Activated naive CD8-positive, alpha-beta T cell (primary cell): ENCODE measurements around the gene ZIM2.
A peak's percentile ranks its signal among the peaks of the same experiment; 100 is the strongest.
"Not testable (repeated sequence)": the region's sequence is repeated elsewhere in the genome, so short reads cannot be mapped to it uniquely, and the experiment has no call there.

Experiments used
- H3K27ac Mint-ChIP-seq: one replicate; pipeline ENCODE4 v1.8.0; 2021; ENCODE audit warnings: mixed read lengths
- H3K27me3 Mint-ChIP-seq: one replicate; pipeline ENCODE4 v1.8.0; 2021; ENCODE audit warnings: mixed read lengths
- H3K36me3 Mint-ChIP-seq: one replicate; pipeline ENCODE4 v1.8.0; 2021; ENCODE audit warnings: mixed read lengths
- H3K4me1 Mint-ChIP-seq: one replicate; pipeline ENCODE4 v1.8.0; 2021; ENCODE audit warnings: low read depth, mixed read lengths
- H3K4me3 Mint-ChIP-seq: one replicate; pipeline ENCODE4 v1.8.0; 2021; ENCODE audit warnings: mild to moderate bottlenecking, mixed read lengths
- H3K9me3 Mint-ChIP-seq: one replicate; pipeline ENCODE4 v1.8.0; 2021; ENCODE audit warnings: low read depth, mixed read lengths

The ZIM2 gene

DNA sequence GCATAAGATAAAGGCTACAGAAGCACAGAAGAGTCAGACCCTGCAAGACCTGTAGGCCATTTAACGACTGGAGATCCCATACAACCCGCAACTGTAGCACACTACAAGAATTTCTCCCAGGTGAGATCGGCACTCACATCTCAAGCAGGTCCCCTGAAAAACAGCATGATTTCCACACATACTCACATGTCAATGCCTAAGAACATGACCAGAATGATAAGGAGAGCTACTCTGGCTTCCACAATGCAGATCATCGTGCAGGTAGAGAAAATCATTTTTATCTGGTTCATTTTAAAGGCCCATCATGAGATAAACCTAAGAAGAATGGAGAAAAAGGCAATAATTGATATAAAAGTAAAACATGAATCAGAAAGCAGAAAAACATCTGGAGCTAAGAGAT, 17.5 kb upstream of the ZIM2 start:
- Mint-ChIP-seq H3K27me3 (peaks cover 5% of the 10 kb centered on the region), H3K27ac (no peak overlapping the region), H3K9me3 (peaks cover 22% of the 10 kb centered on the region), H3K4me3 (no peak overlapping the region), H3K36me3 (peaks cover 11% of the 10 kb centered on the region), H3K4me1 (no peaks in the 10 kb centered on the region)

DNA sequence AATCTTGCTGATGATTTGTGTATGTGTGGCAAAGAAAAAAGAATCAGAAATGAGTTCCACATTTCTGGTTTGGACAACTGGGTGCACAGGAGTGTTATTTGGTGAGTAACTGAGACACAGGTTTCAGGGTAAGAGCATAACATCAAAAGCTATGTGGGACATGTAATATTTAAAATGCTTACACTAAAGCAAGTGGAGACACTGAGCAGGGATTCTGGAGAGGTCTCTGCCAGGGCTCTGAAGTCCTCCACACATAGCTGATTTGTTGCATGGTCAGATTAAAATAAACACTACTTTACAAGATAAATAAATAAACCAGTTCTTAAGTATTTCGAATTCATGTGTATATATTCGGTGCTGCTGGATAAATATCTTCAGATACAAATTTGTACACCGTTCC, 16.3 kb upstream of the ZIM2 start:
- peaks cover 11% of the 10 kb centered on the region for H3K36me3 Mint-ChIP-seq
- H3K9me3 Mint-ChIP-seq: peaks cover 27% of the 10 kb centered on the region
- no peak overlapping the region for H3K27ac Mint-ChIP-seq
- H3K4me1 Mint-ChIP-seq: no peaks in the 10 kb centered on the region
- peaks cover 5% of the 10 kb centered on the region for H3K27me3 Mint-ChIP-seq
- no peak overlapping the region for H3K4me3 Mint-ChIP-seq

DNA sequence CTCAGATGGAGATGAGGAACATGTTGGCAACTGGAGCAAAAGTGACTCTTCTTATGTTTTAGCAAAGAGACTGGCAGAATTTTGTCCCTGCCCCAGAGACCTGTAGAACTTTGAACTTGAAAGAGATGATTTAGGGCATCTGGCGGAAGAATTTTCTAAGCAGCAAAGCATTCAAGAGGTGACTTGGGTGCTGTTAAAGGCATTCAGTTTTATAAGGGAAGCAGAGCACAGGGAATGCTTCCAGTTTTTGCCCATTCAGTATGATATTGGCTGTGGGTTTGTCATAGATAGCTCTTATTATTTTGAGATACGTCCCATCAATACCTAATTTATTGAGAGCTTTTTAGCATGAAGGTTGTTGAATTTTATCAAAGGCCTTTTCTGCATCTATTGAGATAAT, 11.8 kb upstream of the ZIM2 start:
- H3K27me3 Mint-ChIP-seq, H3K4me3 Mint-ChIP-seq, H3K4me1 Mint-ChIP-seq, H3K36me3 Mint-ChIP-seq, H3K27ac Mint-ChIP-seq: not testable (repeated sequence)
- H3K9me3 Mint-ChIP-seq: peaks cover 34% of the 10 kb centered on the region

DNA sequence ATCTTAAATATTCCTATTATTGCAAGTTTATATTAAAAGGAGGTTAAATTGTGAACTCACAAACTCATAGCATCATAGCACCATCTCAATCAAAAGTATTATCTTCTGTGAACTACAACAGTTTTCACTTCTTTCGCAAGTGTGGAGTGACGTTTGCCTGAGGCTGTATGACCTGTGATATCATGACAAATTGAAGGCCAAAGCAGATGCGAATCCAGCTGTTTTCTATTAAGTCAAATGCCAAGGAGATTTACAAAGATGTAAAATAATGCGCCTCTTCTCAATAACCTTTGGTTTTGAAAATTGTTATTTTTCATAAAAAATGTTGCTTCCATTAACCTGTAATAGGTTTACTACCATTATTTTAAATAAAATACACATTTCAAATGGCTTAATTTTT, 7.6 kb upstream of the ZIM2 start:
- H3K4me1 Mint-ChIP-seq: no peaks in the 10 kb centered on the region
- H3K4me3 Mint-ChIP-seq: no peak overlapping the region
- peaks cover 33% of the 10 kb centered on the region for H3K9me3 Mint-ChIP-seq
- H3K36me3 Mint-ChIP-seq: peaks cover 2% of the 10 kb centered on the region
- no peak overlapping the region for H3K27ac Mint-ChIP-seq
- H3K27me3 Mint-ChIP-seq: peaks cover 2% of the 10 kb centered on the region

DNA sequence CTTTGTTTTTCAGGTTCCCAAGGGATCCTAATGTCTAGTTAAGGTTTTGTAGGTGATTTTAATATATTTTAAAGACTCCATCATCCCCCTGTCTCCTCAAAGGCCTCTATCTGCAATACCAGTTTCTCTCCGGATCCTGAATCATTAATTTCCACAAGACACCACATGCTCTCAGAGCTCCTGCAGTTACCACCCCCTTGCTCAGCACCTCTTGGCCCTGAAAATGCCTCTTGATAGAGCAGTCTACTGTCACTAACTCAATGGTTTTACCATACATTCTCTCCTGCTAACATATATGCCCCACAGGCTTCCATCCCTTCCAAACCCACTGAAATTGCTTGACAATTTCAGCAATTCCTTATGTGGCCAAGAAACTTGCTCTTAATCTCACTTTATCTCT, 1.9 kb upstream of the ZIM2 start:
- Mint-ChIP-seq H3K27me3 (peaks cover 12% of the 10 kb centered on the region), H3K9me3 (peaks cover 16% of the 10 kb centered on the region), H3K27ac (no peak overlapping the region), H3K4me1 (peaks cover 2% of the 10 kb centered on the region), H3K36me3 (peaks cover 18% of the 10 kb centered on the region), H3K4me3 (no peak overlapping the region)

DNA sequence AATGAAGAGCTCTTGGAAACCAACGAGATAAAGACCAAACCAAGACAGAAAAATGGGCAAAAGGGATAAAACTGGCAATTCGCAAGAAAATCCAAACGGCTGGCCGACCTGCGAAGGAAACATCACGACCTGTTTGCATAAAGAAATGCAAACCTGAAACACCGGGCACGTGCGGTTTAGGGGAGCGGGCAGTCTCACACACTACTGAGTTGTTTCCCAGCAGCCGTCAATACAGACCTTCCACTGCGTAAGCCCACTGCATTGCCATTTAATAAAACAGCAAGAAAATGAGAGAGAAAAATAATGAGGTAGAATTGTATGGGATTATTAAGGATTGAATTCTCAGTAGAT, 642 bp upstream of the ZIM2 start:
- Mint-ChIP-seq H3K4me1 (peaks cover 2% of the 10 kb centered on the region), H3K36me3 (peaks cover 20% of the 10 kb centered on the region), H3K4me3 (no peak overlapping the region), H3K27ac (no peak overlapping the region), H3K9me3 (peaks cover 19% of the 10 kb centered on the region), H3K27me3 (peaks cover 12% of the 10 kb centered on the region)

DNA sequence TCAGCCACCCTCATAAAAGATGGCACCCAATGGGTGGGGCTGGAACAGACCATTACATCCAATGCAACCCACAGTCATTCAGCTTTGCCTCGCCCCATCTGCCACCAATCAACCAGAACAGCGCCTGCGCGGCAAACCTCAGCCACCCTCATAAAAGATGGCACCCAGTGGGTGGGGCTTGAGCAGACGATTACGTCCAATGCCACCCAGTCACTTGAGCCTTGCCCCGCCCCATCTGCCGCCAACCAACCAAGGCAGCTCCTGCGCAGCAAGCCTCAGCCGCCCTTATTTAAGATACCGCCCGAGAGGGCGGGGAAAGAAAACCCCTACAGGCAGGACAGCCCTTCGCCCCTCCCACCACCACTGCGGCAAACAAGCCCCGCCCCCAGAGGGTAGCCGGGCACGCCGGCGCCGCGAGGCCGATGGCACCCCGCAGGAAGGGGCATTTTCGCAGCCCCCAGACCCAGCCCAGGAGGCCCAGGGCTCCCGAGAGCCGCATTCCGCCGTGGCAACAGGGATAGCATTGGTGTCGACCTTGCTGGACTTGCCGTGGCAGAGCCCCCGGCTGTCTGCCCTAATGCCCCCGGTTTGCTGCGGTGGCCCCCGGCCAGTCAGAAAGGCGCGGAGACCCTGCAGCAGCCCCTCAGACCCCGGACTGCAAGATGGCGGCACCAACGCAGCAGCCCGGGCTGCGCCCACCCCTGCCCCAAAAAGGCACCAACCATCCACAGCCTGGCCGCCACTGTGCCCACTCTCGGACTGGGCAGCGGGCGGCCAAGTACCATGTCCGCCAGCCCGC, 675 bp downstream of the ZIM2 start:
- peaks cover 26% of the 10 kb centered on the region for H3K9me3 Mint-ChIP-seq
- peaks cover 29% of the 10 kb centered on the region for H3K36me3 Mint-ChIP-seq
- peaks cover 12% of the 10 kb centered on the region for H3K27me3 Mint-ChIP-seq
- no peak overlapping the region for H3K4me3 Mint-ChIP-seq
- H3K4me1 Mint-ChIP-seq: peaks cover 2% of the 10 kb centered on the region
- no peak overlapping the region for H3K27ac Mint-ChIP-seq

DNA sequence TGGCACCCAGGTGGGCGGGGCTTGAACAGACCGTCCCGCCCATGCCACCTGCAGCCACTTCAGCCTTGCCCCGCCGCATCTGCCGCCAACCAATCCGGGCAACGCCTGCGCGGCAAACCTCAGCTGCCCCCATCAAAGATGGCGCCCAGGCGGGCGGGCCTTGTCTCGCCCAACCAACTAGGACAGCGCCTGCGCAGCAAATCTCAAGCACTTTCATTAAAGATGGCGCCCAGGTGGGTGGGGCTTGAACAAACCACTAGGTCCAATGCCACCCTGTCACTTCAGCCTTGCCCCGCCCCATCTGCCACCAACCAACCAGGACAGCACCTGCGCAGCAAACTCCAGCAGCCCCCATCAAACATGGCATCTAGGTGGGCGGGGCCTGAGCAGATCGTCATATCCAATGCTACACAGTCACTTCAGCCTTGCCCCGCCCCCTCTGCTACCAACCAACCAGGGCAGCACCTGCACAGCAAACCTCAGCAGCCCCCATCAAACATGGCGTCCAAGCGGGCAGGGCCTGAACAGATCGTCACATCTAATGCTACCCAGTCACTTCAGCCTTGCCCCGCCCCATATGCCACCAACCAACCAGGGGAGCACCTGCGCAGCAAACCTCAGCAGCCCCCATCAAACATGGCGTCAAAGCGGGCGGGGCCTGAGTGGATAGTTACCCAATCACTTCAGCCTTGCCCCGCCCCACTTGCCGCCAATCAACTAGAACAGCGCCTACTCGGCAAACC, 1.4 kb downstream of the ZIM2 start:
- Mint-ChIP-seq H3K27ac (no peak overlapping the region), H3K36me3 (peaks cover 33% of the 10 kb centered on the region), H3K27me3 (peaks cover 12% of the 10 kb centered on the region), H3K9me3 (peaks cover 31% of the 10 kb centered on the region), H3K4me1 (peaks cover 2% of the 10 kb centered on the region), H3K4me3 (no peak overlapping the region)

DNA sequence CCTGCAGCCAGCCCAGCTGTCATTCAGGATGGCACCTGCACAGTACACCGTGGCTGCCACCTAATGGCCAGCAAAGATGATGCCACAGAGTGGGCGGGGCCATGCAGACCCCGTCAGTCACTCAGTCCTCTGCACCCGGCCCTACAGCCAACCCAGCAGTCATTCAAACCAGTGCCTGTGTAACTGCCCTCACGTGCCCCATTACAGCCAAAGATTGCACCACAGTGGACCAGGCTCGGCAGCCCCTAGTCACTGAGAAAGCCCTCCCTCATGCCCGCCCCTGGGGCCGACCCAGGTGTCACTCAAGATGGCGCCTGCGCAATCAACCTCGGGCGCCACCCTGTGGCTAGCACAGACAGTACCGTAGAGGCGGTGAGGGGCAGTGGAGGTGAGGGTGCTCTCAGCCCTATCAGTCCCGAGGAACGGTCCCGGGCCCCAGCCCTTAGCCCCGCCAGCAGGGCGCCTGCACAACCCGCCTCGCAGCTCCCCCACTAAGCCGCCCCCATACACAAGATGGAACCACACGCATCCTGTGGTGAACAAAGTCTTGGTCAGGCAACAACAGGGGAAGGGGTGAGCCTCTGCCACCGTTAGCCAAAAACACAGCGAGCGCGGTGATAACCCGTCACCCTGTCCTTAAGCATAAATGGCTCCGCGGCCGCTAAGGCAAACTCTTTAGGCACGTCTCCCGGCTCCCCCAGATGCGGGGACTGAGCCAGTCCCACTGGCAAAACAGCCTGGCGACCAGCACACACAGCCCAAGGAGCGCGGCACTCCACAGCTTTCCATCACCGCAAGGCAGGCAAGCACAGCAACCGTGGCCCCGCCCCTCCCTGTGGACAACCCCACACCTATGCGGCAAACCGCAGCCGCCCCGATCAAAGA, 2.3 kb downstream of the ZIM2 start:
- Mint-ChIP-seq H3K9me3 (peaks cover 35% of the 10 kb centered on the region), H3K27ac (no peak overlapping the region), H3K36me3 (peaks cover 34% of the 10 kb centered on the region), H3K27me3 (peaks cover 12% of the 10 kb centered on the region), H3K4me1 (peaks cover 2% of the 10 kb centered on the region), H3K4me3 (peak overlapping the region; percentile 11)

DNA sequence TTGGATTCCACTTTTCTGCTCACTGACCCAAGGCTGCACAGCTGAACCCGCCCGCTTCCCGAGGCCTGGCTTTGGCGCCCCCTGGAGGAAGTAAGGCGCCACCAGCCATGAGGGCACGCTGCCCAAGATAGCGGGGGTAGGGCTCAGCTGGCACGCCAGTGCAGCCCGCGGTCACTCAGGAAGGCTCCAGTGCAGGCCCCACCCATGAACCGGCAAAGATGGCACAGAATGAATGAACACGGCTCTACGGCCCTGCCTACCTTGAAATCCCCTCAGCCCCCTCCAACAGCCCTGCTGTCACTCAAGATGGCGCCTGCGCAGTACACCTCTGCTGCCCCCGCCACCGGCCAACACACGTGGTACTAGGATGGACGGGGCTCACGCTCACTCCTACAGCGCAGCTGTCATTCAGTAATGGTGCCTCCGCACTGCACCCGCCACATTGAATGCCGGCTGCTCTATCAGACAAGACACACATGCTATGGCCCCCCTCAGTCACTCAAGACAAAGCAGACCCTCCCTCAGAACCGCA, 3.0 kb downstream of the ZIM2 start:
- no peak overlapping the region for H3K27ac Mint-ChIP-seq
- peaks cover 38% of the 10 kb centered on the region for H3K9me3 Mint-ChIP-seq
- H3K27me3 Mint-ChIP-seq: peaks cover 12% of the 10 kb centered on the region
- peaks cover 35% of the 10 kb centered on the region for H3K36me3 Mint-ChIP-seq
- no peak overlapping the region for H3K4me3 Mint-ChIP-seq
- H3K4me1 Mint-ChIP-seq: peaks cover 2% of the 10 kb centered on the region

DNA sequence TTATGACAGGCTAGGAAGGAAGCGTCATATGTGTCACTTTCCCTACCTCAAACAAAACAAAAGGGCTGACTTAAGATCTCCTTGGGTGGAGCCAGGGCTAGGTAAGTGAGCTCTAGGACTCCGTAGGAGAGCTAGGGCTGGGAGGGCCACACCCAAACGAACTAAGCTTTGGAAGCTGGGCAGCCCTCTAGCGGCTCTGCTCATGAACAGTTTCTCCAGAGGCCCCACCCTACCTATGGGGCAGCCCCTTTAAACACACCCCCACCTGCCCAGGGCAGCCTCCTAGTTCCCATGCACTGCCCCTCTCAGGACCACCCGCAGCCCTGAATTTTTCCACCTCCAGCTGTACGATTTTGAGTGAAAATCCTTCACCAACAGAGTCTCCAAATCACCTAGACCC, 3.5 kb downstream of the ZIM2 start:
- Mint-ChIP-seq H3K4me3 (no peak overlapping the region), H3K36me3 (peaks cover 35% of the 10 kb centered on the region), H3K9me3 (peaks cover 42% of the 10 kb centered on the region), H3K27ac (no peak overlapping the region), H3K27me3 (peaks cover 12% of the 10 kb centered on the region), H3K4me1 (peaks cover 2% of the 10 kb centered on the region)

DNA sequence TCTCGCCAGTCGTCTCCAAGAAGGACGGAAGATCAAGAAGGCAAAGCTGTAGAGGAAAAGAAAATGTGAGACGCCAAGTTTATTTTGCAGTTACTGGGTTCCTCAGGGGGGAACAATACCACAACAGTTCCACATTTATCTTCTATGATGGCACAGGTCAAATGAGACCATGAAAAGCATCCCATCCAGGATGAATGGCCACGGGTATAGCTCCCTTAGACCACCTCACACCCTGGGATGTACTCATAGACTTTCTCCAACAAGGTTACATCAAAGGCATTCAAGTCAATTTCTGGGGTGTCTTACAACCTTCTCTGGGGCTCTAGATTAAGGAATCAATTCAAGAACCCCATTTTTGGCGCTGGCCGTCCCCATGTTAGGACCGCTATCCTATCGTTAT, 4.5 kb downstream of the ZIM2 start:
- Mint-ChIP-seq H3K4me1 (peaks cover 2% of the 10 kb centered on the region), H3K4me3 (no peak overlapping the region), H3K27ac (no peak overlapping the region), H3K9me3 (peaks cover 33% of the 10 kb centered on the region), H3K27me3 (peaks cover 9% of the 10 kb centered on the region), H3K36me3 (peaks cover 30% of the 10 kb centered on the region)

DNA sequence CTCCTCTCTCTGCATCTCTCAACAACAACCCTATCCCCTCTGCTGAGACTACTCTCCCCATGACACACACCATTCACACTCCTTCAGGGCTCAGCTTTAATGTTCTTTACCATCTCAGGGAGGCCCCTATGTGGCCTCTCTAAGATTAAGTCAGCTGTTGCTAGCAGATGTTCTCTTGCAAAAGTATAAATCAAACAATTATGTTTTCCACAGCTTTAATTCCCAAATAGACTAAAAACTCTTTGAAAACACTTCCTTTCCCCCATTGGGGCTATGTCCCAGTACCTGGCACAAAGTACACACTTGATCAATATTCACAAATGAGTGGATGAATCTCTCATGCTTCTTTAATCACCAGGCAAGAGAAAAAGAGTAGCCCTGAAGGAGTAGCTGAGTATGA, 5.1 kb downstream of the ZIM2 start:
- H3K27me3 Mint-ChIP-seq: peaks cover 6% of the 10 kb centered on the region
- no peak overlapping the region for H3K4me3 Mint-ChIP-seq
- peaks cover 32% of the 10 kb centered on the region for H3K9me3 Mint-ChIP-seq
- H3K4me1 Mint-ChIP-seq: peaks cover 2% of the 10 kb centered on the region
- peaks cover 27% of the 10 kb centered on the region for H3K36me3 Mint-ChIP-seq
- H3K27ac Mint-ChIP-seq: no peak overlapping the region

DNA sequence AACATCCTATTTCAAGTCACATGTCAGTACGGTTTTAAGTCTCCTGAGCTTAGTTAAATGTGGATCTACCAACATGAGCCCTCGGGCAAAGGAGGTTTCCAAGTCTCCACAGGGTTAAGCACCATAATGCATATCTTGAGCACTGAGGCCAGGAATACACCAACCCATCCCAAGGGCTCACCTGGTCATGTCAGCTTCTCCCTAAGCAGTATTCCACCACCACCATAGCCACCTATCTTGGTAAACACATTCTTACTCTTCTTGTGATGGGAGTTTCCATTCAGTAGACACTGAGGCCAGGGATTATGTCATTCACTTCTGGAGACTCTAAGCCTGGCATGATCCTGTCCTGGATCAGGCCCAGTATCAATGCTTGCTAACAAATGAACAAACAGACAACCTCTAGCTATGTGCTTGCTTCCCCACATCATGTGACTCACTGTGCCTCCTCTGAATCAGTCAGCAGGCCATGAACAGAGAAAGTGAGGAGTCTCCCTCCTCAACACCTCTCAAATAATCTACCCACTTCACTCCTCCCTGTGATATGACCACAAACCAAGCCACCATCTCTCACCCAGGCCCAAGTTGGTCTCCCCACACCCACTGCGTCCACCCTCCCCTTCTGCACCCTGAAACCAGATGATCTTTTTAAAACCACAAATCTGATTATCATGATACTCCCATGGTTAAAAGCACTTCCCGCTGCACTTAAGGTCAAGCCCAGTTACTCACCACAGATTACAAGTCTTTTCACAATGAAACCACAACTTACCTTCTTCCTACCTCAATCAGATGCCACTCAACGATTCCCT, 5.8 kb downstream of the ZIM2 start:
- H3K27me3 Mint-ChIP-seq: peaks cover 8% of the 10 kb centered on the region
- H3K36me3 Mint-ChIP-seq: peaks cover 27% of the 10 kb centered on the region
- H3K27ac Mint-ChIP-seq: no peak overlapping the region
- peaks cover 38% of the 10 kb centered on the region for H3K9me3 Mint-ChIP-seq
- peaks cover 2% of the 10 kb centered on the region for H3K4me1 Mint-ChIP-seq
- no peak overlapping the region for H3K4me3 Mint-ChIP-seq
